HT1080 (cell line): ENCODE results near the gene TIMM23. TPM values are rescaled to one million over a fixed set of nuclear protein-coding genes. Genes with fewer than 3 reads are reported as not detected.

Experiments
- DNase-seq: peaks from one replicate; pipeline ENCODE4 v3.0.0-alpha.2; 2015; ENCODE audit warnings: low read depth
- small RNA-seq: library from RNA; depleted of rRNA; stranded (forward); fragments of <200 nt; gene quantifications from one replicate; pipeline ENCODE3, GENCODE V24; 2014
- total RNA-seq: library from RNA; depleted of rRNA; stranded (reverse); fragments of >200 nt; shearing (Covaris generic); gene quantifications from 2 replicates; pipeline ENCODE4 v1.2.3, GENCODE V29; 2014; rRNA removed

Gene TIMM23
- total RNA-seq, 1 experiment from 2014 or later = 211 TPM

GRCh38 chr10:46052057-46052790 is 79.9 kb downstream of the TIMM23 start:
- no peak for DNase-seq

GRCh38 chr10:46052791-46053375 is 80.6 kb downstream of the TIMM23 start:
- no peak for DNase-seq

Small RNAs within 50 kb of the gene (small RNA-seq; reads per million reads assigned to genes)
- not detected for gene SNORA74C-1

Other genes with a start within 250 kb of the TIMM23 start
- gene WASHC2C, start 245.2 kb upstream of the TIMM23 start, total RNA-seq = 13.0 and 18.6 TPM in 2 replicates
- gene AGAP4, start 125.0 kb upstream of the TIMM23 start, total RNA-seq = 3.8 and 9.1 TPM in 2 replicates
- gene NCOA4, start 58.1 kb downstream of the TIMM23 start, total RNA-seq = 161 and 176 TPM in 2 replicates
- not detected in 2 replicates for gene MSMB, start 73.8 kb downstream of the TIMM23 start, total RNA-seq